ENCODE measurements around the gene SLC25A21. TPM values are rescaled to one million over a fixed set of nuclear protein-coding genes. Genes with fewer than 3 reads are reported as not detected.
A peak's percentile ranks its signal among the peaks of the same experiment; 100 is the strongest.

The SLC25A21 gene
- polyA plus RNA-seq, 1 experiment, result 1.5 TPM

DNA sequence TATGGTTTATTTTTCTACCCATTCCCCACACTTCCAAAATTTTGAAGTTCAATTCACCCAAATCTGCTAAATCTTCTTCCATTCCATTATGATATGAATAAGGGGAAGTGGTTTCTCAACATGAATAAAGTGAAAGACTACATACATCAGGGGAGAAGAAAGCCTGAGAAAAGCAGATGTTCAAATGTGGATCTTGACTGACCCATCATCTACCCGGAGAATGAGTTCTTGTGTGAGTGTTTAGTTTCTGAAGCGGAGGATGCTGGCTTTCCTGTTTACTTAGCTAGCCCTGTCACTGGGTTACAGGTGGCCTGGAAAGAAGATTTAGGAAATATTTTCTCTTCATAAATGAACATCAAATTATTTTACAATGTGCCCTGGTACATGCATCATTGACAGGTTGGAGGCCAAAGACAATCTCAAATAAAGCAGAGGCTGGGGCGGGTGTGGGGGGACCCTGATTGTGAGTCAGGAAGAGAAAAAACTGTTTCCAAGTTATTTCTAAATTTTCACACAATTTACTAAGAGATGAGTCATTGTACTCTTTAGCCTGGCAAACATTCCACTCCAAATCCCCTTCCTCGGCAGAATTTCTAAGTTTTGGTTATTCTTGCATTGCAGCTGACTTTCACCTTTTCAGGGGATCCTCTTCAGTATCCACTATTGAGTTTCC lies 135.6 kb downstream of the SLC25A21 start:
- peak; percentile 6 for DNase-seq (ENCODE audit: low read depth, low spot score)
- ChIA-PET POLR2A (no interaction called here), CTCF (no interaction called here)
- Histone ChIP-seq H3K27me3 (ENCODE audit: control insufficient read depth, insufficient read depth, low read length) (no peaks in the 10 kb centered on the region), H3K27ac (ENCODE audit: low read depth, low read length) (no peak overlapping the region), H3K9me3 (ENCODE audit: control insufficient read depth, insufficient read depth, low read length) (no peaks in the 10 kb centered on the region), H3K4me3 (ENCODE audit: low read depth, low read length) (no peak overlapping the region)
- TF ChIP-seq, protein P1, sequence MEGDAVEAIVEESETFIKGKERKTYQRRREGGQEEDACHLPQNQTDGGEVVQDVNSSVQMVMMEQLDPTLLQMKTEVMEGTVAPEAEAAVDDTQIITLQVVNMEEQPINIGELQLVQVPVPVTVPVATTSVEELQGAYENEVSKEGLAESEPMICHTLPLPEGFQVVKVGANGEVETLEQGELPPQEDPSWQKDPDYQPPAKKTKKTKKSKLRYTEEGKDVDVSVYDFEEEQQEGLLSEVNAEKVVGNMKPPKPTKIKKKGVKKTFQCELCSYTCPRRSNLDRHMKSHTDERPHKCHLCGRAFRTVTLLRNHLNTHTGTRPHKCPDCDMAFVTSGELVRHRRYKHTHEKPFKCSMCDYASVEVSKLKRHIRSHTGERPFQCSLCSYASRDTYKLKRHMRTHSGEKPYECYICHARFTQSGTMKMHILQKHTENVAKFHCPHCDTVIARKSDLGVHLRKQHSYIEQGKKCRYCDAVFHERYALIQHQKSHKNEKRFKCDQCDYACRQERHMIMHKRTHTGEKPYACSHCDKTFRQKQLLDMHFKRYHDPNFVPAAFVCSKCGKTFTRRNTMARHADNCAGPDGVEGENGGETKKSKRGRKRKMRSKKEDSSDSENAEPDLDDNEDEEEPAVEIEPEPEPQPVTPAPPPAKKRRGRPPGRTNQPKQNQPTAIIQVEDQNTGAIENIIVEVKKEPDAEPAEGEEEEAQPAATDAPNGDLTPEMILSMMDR (IDR thresholded peaks at IDR 0.05; ENCODE audit: low read depth, low read length), result no peak

DNA sequence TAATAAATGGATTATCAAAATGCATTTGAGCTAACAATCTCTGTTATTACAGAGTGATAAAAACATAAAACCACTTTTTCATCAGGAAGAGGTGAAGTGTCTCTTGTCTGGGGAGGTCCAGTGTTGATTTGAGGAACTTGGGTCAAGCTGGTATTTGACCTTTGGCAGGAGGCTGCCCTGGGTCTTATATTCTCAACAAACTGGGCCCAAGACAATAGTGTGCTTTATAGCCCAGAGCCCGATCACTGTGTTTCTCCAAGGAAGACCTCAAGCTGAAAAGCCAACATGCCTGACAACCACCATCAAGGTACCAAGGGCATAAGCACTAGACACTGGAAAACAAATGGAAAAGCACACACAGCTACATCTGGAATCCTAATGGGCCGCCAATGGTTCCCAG lies 137.0 kb downstream of the SLC25A21 start:
- TF ChIP-seq, protein P1 (IDR thresholded peaks at IDR 0.05; ENCODE audit: low read depth, low read length), result no peak
- ChIA-PET CTCF (interaction anchor here (0.5 to 1.3 kb wide), 2 partner anchors 39 to 115 kb away, joined by 4 to 5 read pairs; no protein-coding TSS in a partner anchor), POLR2A (no interaction called here)
- Histone ChIP-seq H3K27ac (ENCODE audit: low read depth, low read length) (no peak overlapping the region), H3K9me3 (ENCODE audit: control insufficient read depth, insufficient read depth, low read length) (no peaks in the 10 kb centered on the region), H3K27me3 (ENCODE audit: control insufficient read depth, insufficient read depth, low read length) (no peaks in the 10 kb centered on the region), H3K4me3 (ENCODE audit: low read depth, low read length) (no peak overlapping the region)
- DNase-seq (ENCODE audit: low read depth, low spot score), result no peak

DNA sequence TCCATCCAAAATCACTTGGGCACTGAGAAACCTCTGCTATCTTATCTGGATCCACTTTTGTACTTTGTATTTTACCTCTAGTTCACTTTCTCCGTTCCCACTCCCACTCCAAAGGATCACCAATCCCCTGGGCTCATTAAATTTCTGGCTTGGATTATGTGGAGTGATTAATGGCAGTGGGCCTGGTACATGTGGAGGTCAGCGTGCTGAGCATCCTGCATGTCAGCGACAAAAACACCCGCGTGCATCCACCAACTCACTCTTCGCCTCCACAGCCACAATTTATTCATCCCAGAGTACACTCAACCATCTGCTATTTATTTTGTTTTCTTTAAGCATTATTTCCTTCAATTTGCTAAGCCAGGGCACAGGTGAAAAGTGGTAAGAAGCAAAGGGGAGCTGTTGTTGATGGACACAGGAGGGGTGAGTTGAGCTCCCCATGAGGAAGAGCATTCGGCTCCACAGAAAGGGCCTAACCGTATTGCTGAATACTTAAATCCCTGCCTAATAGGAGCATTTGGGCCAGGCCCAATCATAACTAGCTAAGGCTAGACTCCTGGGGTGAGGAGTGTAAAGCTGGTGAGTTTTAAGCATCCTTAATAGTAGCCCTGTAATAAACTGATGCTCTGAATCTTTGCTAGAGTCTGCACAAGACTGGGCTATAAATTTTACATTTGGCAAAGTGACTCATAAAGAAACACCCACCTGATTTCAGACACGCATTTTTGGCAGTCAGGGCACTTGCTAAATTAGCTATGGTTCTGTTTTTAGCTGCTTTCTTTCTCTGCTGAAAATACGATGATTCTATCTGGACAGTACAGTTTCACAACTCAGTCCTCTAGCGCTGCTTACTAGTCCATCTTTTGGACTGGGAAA lies 137.8 kb downstream of the SLC25A21 start:
- no peak overlapping the region for H3K27ac ChIP-seq (ENCODE audit: low read depth, low read length)
- no peak overlapping the region for H3K4me3 ChIP-seq (ENCODE audit: low read depth, low read length)
- no peaks in the 10 kb centered on the region for H3K27me3 ChIP-seq (ENCODE audit: control insufficient read depth, insufficient read depth, low read length)
- H3K9me3 ChIP-seq (ENCODE audit: control insufficient read depth, insufficient read depth, low read length), result no peaks in the 10 kb centered on the region
- ChIA-PET CTCF (interaction anchor here (0.5 to 1.3 kb wide), 2 partner anchors 39 to 115 kb away, joined by 4 to 5 read pairs; no protein-coding TSS in a partner anchor), POLR2A (no interaction called here)
- peak; percentile 3 for DNase-seq (ENCODE audit: low read depth, low spot score)
- TF ChIP-seq, protein P1 (IDR thresholded peaks at IDR 0.05; ENCODE audit: low read depth, low read length), result no peak

DNA sequence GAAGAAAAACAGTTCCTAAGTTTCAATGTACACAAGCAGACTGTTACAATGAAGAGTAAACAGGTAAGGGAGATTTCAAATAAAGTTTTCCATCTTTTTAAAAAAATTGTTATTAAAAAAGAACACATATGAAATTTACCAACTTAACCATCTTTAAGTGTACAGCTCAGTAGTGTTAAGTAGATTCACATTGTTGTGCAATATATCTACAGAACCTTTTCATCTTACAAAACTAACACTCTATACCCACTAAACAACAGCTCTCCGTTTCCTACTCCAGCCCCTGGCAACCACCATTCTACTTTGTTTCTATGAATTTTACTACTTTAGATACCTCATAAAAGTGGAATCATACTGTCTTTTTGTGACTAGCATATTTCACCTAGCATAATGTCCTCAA lies 139.5 kb downstream of the SLC25A21 start:
- CTCF ChIA-PET, result no interaction called here
- POLR2A ChIA-PET, result no interaction called here

More for the DNA sequence above, 139.5 kb downstream of the SLC25A21 start:
- TF ChIP-seq, protein P1 (IDR thresholded peaks at IDR 0.05; ENCODE audit: low read depth, low read length), result no peak
- Histone ChIP-seq H3K27ac (ENCODE audit: low read depth, low read length) (no peak overlapping the region), H3K27me3 (ENCODE audit: control insufficient read depth, insufficient read depth, low read length) (no peaks in the 10 kb centered on the region), H3K9me3 (ENCODE audit: control insufficient read depth, insufficient read depth, low read length) (no peaks in the 10 kb centered on the region), H3K4me3 (ENCODE audit: low read depth, low read length) (no peak overlapping the region)
- DNase-seq (ENCODE audit: low read depth, low spot score), result no peak
